ENCODE results near the gene XKR7.

The XKR7 gene

GRCh38 chr20:31939661-31940060, 28.3 kb upstream of the XKR7 start:
- in situ Hi-C loops (cut with MboI; ENCODE audit: low sequenced_read_pairs, unreplicated experiment), result no loop called here
- TF ChIP-seq CTCF (IDR thresholded peaks at IDR 0.05; ENCODE audit: borderline replicate concordance, control extremely low read depth, extremely low read depth, insufficient read depth, missing control alignments), result no peak
- DNase-seq (ENCODE audit: low spot score), result no peak

GRCh38 chr20:31943052-31943471, 24.9 kb upstream of the XKR7 start:
- DNase-seq (ENCODE audit: low spot score), result no peak
- no peak for TF ChIP-seq CTCF (IDR thresholded peaks at IDR 0.05; ENCODE audit: borderline replicate concordance, control extremely low read depth, extremely low read depth, insufficient read depth, missing control alignments)
- in situ Hi-C loops (cut with MboI; ENCODE audit: low sequenced_read_pairs, unreplicated experiment), result no loop called here

- in situ Hi-C loops (cut with MboI; ENCODE audit: low sequenced_read_pairs, unreplicated experiment), result no loop called here
- TF ChIP-seq CTCF (IDR thresholded peaks at IDR 0.05; ENCODE audit: borderline replicate concordance, control extremely low read depth, extremely low read depth, insufficient read depth, missing control alignments), result no peak
Measured at GRCh38 chr20:31945319-31945718, 22.6 kb upstream of the XKR7 start.

GRCh38 chr20:31945785-31946184, 22.2 kb upstream of the XKR7 start:
- no peak for TF ChIP-seq CTCF (IDR thresholded peaks at IDR 0.05; ENCODE audit: borderline replicate concordance, control extremely low read depth, extremely low read depth, insufficient read depth, missing control alignments)
- in situ Hi-C loops (cut with MboI; ENCODE audit: low sequenced_read_pairs, unreplicated experiment), result no loop called here
- no peak for DNase-seq (ENCODE audit: low spot score)

More at GRCh38 chr20:31945319-31945718, 22.6 kb upstream of the XKR7 start:
- no peak for DNase-seq (ENCODE audit: low spot score)

GRCh38 chr20:31948008-31948407, 19.9 kb upstream of the XKR7 start:
- in situ Hi-C loops (cut with MboI; ENCODE audit: low sequenced_read_pairs, unreplicated experiment), result no loop called here
- no peak for TF ChIP-seq CTCF (IDR thresholded peaks at IDR 0.05; ENCODE audit: borderline replicate concordance, control extremely low read depth, extremely low read depth, insufficient read depth, missing control alignments)
- DNase-seq (ENCODE audit: low spot score), result no peak

GRCh38 chr20:31949877-31950646, 17.9 kb upstream of the XKR7 start:
- in situ Hi-C loops (cut with MboI; ENCODE audit: low sequenced_read_pairs, unreplicated experiment), result loop anchor here (10.0 kb wide), 1 partner anchor 95 kb away; no protein-coding TSS in a partner anchor
- no peak for TF ChIP-seq CTCF (IDR thresholded peaks at IDR 0.05; ENCODE audit: borderline replicate concordance, control extremely low read depth, extremely low read depth, insufficient read depth, missing control alignments)
- no peak for DNase-seq (ENCODE audit: low spot score)
